Measurements from ENCODE around the gene RNF212. TPM values are rescaled to one million over a fixed set of nuclear protein-coding genes. Genes with fewer than 3 reads are reported as not detected.
A peak's percentile ranks its signal among the peaks of the same experiment; 100 is the strongest.

The RNF212 gene
- total and polyA plus RNA-seq, 2 donors (not counting 3 experiments of a cell fraction or from before 2014, with no cell fraction given), result 2.3 to 2.8 TPM

GRCh38 chr4:1049591-1049905 is 63.8 kb downstream of the RNF212 start:
- no peaks in the 10 kb centered on the region for H3K9me3 ChIP-seq (replicated peaks; ENCODE audit: control insufficient read depth, insufficient read depth, low read length)
- no peaks in the 10 kb centered on the region for H3K36me3 ChIP-seq (ENCODE audit: control insufficient read depth in 2 of 2, extremely low read depth in 1 of 2, insufficient read depth in 2 of 2, low read length in 2 of 2)
- TF ChIP-seq FOS (IDR thresholded peaks at IDR 0.05; ENCODE audit: borderline replicate concordance, insufficient read depth, low read length), result no peak
- no peak for TF ChIP-seq MYC (IDR thresholded peaks at IDR 0.05; ENCODE audit: low read depth, low read length)
- TF ChIP-seq EZH2 (IDR thresholded peaks at IDR 0.05; ENCODE audit: borderline replicate concordance, low read depth, low read length, severe bottlenecking), result no peak
- TF ChIP-seq POLR2AphosphoS5 (IDR thresholded peaks at IDR 0.05; ENCODE audit: insufficient read depth, low read depth, low read length), result no peak
- TF ChIP-seq GATA2 (IDR thresholded peaks at IDR 0.05; ENCODE audit: insufficient read depth, insufficient read length, low read depth, low read length), result no peak
- H3K4me2 ChIP-seq (ENCODE audit: insufficient read depth, low read length), result no peak overlapping the region
- no peak overlapping the region for H3K27ac ChIP-seq (ENCODE audit: insufficient read depth, low read depth, low read length)
- DNase-seq (ENCODE audit: low read depth, low spot score) (no peak), FAIRE-seq (no peak)
- H3K9me1 ChIP-seq (replicated peaks; ENCODE audit: control insufficient read depth, extremely low read depth, insufficient read depth, low read length), result no peaks in the 10 kb centered on the region
- peaks cover 5 to 6% of the 10 kb centered on the region in 2 experiments for H3K27me3 ChIP-seq (ENCODE audit: control insufficient read depth in 2 of 2, insufficient read depth in 2 of 2, low read length in 2 of 2)
- peaks cover 18% of the 10 kb centered on the region for H3K4me1 ChIP-seq (ENCODE audit: control insufficient read depth, extremely low read depth, insufficient read depth, low read length)
- H3K79me2 ChIP-seq (ENCODE audit: control insufficient read depth, insufficient read depth, low read length), result no peaks in the 10 kb centered on the region
- H3K4me3 ChIP-seq (replicated peaks in 1 of 3; ENCODE audit: insufficient read depth in 1 of 3, low read depth in 1 of 3, low read length in 3 of 3), result no peak overlapping the region
- CTCF ChIA-PET, result interaction anchor here (1.1 kb wide), 1 partner anchor 13 kb away, joined by 4 read pairs; no protein-coding TSS in a partner anchor
- intact Hi-C loops (cut with micrococcal nuclease) (loop anchor here (5.0 kb wide), 1 partner anchor 267 kb away; no protein-coding TSS in a partner anchor), dilution Hi-C loops (cut with MboI; ENCODE audit: extremely low pct_ligation_motif_present, low sequenced_read_pairs) (no loop called here)
- BruUV-seq (replicated peaks), result no TSS peak
- H3K9ac ChIP-seq (replicated peaks; ENCODE audit: extremely low read depth, insufficient read depth, low read length), result no peak overlapping the region
- H2AFZ ChIP-seq (ENCODE audit: low read depth, low read length), result no peak overlapping the region
- POLR2A ChIA-PET, result no interaction called here
- no peaks in the 10 kb centered on the region for H4K20me1 ChIP-seq (replicated peaks; ENCODE audit: control insufficient read depth, extremely low read depth, insufficient read depth, low read length)

DNA sequence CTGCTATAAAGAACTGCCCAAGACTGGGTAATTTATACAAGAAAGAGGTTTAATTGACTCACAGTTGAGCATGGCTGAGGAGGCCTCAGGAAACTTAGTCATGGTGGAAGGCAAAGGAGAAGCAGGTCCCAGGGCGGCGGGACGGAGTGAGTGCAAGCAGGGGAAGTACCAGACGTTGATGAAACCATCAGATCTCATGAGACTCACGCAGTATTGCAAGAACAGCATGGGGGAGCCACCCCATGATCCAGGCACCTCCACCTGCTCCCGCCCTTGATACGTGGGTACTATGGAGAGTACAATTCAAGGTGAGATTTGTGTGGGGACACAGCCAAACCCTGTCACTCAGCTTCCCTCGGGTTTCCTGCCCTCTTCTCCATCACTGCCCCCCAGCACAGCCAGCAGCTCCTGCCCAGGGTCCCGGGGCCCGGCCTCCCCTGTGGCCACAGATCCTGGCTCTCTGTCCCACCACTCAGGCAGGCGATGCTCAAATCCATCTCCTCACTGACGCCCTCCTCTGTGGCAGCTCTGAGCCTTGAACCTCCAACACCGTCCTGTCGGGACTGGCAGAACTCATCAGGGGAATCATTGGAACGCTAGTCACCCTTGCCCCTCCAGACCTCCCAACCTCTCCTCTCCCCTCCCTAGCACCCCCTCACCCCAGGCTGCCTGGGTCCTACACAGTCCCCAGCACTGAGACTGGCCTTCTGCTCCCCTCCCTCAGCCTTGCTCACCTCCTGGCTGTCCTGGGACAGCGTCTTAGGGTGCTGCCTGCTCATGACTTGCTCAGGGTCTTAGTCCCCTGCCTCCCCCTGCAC is 64.4 kb downstream of the RNF212 start:
- CTCF ChIA-PET, result no interaction called here
- intact Hi-C loops (cut with micrococcal nuclease) (loop anchor here (5.0 kb wide), 1 partner anchor 267 kb away; no protein-coding TSS in a partner anchor), dilution Hi-C loops (cut with MboI; ENCODE audit: extremely low pct_ligation_motif_present, low sequenced_read_pairs) (no loop called here)
- H3K27me3 ChIP-seq (ENCODE audit: control insufficient read depth in 2 of 2, insufficient read depth in 2 of 2, low read length in 2 of 2), result peaks cover 5 to 6% of the 10 kb centered on the region in 2 experiments
- H3K9me1 ChIP-seq (replicated peaks; ENCODE audit: control insufficient read depth, extremely low read depth, insufficient read depth, low read length), result no peaks in the 10 kb centered on the region
- no peak overlapping the region for H3K4me3 ChIP-seq (replicated peaks in 1 of 3; ENCODE audit: insufficient read depth in 1 of 3, low read depth in 1 of 3, low read length in 3 of 3)
- no peaks in the 10 kb centered on the region for H3K9me3 ChIP-seq (replicated peaks; ENCODE audit: control insufficient read depth, insufficient read depth, low read length)
- peaks cover 24% of the 10 kb centered on the region for H3K4me1 ChIP-seq (ENCODE audit: control insufficient read depth, extremely low read depth, insufficient read depth, low read length)
- H3K4me2 ChIP-seq (ENCODE audit: insufficient read depth, low read length), result no peak overlapping the region
- no peaks in the 10 kb centered on the region for H3K36me3 ChIP-seq (ENCODE audit: control insufficient read depth in 2 of 2, extremely low read depth in 1 of 2, insufficient read depth in 2 of 2, low read length in 2 of 2)
- TF ChIP-seq EZH2 (IDR thresholded peaks at IDR 0.05; ENCODE audit: borderline replicate concordance, low read depth, low read length, severe bottlenecking) (no peak), GATA2 (IDR thresholded peaks at IDR 0.05; ENCODE audit: insufficient read depth, insufficient read length, low read depth, low read length) (no peak), JUN (IDR thresholded peaks at IDR 0.05; ENCODE audit: borderline replicate concordance, insufficient read depth, insufficient read length, low read depth) (no peak), FOS (IDR thresholded peaks at IDR 0.05; ENCODE audit: borderline replicate concordance, insufficient read depth, low read length) (no peak), POLR2AphosphoS5 (IDR thresholded peaks at IDR 0.05; ENCODE audit: insufficient read depth, low read depth, low read length) (no peak), POLR2A (IDR thresholded peaks at IDR 0.05; ENCODE audit: low read depth, low read length) (no peak), MYC (IDR thresholded peaks at IDR 0.05; ENCODE audit: low read depth, low read length) (no peak)
- TF ChIP-seq, protein P1, sequence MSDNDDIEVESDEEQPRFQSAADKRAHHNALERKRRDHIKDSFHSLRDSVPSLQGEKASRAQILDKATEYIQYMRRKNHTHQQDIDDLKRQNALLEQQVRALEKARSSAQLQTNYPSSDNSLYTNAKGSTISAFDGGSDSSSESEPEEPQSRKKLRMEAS (IDR thresholded peaks at IDR 0.05; ENCODE audit: insufficient read depth, insufficient read length), result no peak
- TF ChIP-seq, protein P2, sequence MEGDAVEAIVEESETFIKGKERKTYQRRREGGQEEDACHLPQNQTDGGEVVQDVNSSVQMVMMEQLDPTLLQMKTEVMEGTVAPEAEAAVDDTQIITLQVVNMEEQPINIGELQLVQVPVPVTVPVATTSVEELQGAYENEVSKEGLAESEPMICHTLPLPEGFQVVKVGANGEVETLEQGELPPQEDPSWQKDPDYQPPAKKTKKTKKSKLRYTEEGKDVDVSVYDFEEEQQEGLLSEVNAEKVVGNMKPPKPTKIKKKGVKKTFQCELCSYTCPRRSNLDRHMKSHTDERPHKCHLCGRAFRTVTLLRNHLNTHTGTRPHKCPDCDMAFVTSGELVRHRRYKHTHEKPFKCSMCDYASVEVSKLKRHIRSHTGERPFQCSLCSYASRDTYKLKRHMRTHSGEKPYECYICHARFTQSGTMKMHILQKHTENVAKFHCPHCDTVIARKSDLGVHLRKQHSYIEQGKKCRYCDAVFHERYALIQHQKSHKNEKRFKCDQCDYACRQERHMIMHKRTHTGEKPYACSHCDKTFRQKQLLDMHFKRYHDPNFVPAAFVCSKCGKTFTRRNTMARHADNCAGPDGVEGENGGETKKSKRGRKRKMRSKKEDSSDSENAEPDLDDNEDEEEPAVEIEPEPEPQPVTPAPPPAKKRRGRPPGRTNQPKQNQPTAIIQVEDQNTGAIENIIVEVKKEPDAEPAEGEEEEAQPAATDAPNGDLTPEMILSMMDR (IDR thresholded peaks at IDR 0.05; ENCODE audit: extremely low read depth in 1 of 2, insufficient read depth in 1 of 2, low read depth in 1 of 2, low read length in 2 of 2), result no peak
- no peaks in the 10 kb centered on the region for H4K20me1 ChIP-seq (replicated peaks; ENCODE audit: control insufficient read depth, extremely low read depth, insufficient read depth, low read length)
- H3K79me2 ChIP-seq (ENCODE audit: control insufficient read depth, insufficient read depth, low read length), result no peaks in the 10 kb centered on the region
- H2AFZ ChIP-seq (ENCODE audit: low read depth, low read length), result peak overlapping the region; percentile 23
- no peak overlapping the region for H3K27ac ChIP-seq (ENCODE audit: insufficient read depth, low read depth, low read length)
- FAIRE-seq (peak; percentile 78), DNase-seq (ENCODE audit: low read depth, low spot score) (no peak)
- no TSS peak for BruUV-seq (replicated peaks)
- H3K9ac ChIP-seq (replicated peaks; ENCODE audit: extremely low read depth, insufficient read depth, low read length), result no peak overlapping the region
- POLR2A ChIA-PET, result no interaction called here
